HEK293T (cell line): ENCODE results near the gene BCL2L15.

ENCODE experiments used
- BHLHE40 ChIP-seq: fragments of 450-650 bp; IDR thresholded peaks from 2 replicates; pipeline ENCODE4 v1.6.1; 2016; ENCODE audit warnings: mild to moderate bottlenecking, moderate library complexity, borderline replicate concordance
- CTBP1 ChIP-seq: fragments of 450-650 bp; IDR thresholded peaks from 2 replicates; pipeline ENCODE4 v1.6.1; 2016; ENCODE audit warnings: borderline replicate concordance

GRCh38 chr1:113901191-113901590, 13.8 kb upstream of the BCL2L15 start:
- TF ChIP-seq BHLHE40 (no peak), CTBP1 (no peak)
